Measurements from ENCODE around the gene TNS1.

The TNS1 gene

GRCh38 chr2:217914878-217915277 is 87.9 kb downstream of the TNS1 start:
- no peak for DNase-seq (ENCODE audit: low read depth in 2 of 3, low spot score in 2 of 3)

DNA sequence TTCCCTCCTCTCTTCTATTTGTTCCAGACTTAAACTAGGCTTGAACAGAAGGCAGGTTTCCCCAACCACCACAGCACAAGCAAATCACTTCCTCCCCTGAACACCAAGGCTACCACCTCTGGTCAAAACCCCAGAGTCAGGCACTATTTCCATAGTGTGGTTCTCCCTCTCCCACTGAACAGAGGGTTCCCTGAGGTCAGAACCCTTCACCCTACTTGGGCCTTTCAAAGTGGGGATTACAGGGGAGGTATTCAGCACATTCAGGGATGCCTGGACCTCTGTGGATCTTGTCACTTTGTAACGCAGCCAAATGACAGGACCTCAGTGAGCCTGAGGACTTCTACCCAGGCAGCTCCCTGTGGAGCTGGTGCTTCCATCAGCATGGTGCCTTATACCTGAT is 88.7 kb downstream of the TNS1 start:
- DNase-seq (ENCODE audit: low read depth in 2 of 3, low spot score in 2 of 3): no peak

GRCh38 chr2:217913436-217913835 is 89.4 kb downstream of the TNS1 start:
- DNase-seq (ENCODE audit: low read depth in 2 of 3, low spot score in 2 of 3): no peak

DNA sequence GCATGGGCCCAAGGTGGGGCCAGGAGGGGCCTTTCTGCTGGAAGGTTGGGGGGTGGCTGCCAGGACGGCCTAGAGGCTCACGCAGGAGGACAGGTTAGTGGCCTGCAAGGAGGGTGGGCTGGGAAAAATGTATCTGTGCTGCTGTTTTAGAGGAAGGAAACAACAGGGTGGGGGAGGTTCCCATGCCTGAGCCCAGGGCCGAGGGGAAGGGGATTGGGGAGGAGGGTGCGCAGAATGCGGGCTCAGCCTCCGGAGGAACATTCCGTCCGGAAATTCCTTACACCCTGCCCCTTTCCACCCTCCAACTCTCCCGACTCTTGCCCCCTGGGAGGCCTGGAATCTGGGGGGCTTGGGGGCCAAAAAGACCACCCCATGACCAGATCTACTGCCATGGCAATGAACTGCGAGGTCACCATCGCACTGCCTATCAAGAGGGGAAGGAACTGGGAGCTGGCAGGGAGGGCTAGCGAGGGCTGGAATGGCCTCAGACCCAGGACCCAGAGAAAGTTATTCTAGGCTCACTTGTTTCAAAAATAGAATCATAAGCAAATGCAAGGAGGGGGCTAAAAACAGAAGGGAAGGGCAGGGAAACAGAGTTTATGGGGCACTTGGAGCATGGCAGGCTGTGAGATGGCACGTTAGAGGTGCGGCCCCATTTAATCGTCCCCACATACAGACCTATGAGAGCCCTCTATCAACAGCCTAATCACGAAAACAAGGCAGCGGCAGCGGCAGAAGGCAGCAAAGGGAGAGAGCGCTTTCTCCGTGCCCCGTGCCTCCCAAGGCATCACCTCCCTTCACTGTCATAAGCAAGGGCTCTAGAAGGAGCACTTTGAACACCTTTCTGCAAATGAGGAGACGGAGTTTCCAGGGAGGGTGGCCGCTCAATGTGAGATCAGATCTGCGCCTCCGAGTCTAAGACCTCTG is 90.4 kb downstream of the TNS1 start:
- no peak for DNase-seq (ENCODE audit: low read depth in 2 of 3, low spot score in 2 of 3)

DNA sequence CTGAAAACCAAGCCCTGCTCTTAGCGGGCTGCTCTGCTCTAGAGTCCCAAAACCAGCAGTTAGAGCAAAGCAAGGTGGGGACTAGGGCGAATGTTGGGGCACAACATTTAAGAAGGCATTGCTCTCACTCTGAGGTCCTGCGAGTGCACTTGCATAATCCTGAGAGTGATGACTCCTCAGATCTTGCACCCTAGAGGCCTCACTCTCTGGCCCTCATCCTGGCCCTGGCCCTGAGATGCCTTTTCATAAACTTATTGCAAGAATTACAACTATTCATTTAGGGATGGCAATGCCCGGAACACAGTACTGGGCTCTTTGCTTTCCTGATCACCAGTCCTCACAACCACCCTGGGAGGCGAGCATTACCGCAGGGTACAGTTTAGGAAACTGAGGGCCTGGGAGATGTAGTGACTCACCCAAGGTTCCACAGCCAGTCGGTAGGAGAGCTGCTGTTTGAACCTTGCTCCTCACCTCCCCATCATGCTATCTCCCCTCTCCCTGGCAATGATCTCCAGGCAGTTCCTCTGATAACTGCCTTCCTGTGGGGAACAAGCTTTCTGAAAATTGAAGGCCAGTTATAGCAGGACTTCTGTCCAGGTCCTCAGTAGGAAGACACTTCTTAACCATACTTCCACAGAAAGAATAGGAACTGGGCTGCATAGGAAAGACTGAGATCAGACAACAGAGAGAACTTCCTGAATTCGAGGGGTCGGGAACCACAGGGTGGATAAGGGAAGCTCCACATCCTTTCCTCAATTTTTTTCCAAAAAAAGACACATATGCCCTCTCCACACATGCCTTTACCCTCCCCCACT is 91.3 kb downstream of the TNS1 start:
- no peak for DNase-seq (ENCODE audit: low read depth in 2 of 3, low spot score in 2 of 3)

GRCh38 chr2:217910875-217911212 is 92.0 kb downstream of the TNS1 start:
- DNase-seq (ENCODE audit: low read depth in 2 of 3, low spot score in 2 of 3): no peak

GRCh38 chr2:217909156-217909820 is 93.5 kb downstream of the TNS1 start:
- no peak for DNase-seq (ENCODE audit: low read depth in 2 of 3, low spot score in 2 of 3)

GRCh38 chr2:217908544-217908943 is 94.3 kb downstream of the TNS1 start:
- DNase-seq (ENCODE audit: low read depth in 2 of 3, low spot score in 2 of 3): no peak

DNA sequence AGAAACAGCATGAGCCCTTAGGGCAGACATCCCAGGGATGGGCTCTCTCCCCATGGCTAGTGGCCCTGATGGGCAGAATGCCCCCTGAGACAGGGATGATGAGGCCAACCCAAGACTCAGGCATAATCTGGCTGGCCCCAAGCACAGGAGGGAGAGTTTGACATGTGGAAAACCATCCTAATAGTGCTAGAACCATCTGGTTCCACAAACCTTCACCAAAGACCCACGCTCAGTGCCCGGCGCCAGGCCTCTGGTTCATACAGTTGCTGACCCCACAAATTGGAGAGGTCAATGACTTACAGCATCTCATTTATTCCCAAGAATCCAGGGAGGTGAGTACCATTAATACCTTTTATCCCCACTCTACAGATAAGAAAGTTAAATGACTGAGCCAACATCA is 95.5 kb downstream of the TNS1 start:
- DNase-seq (ENCODE audit: low read depth in 2 of 3, low spot score in 2 of 3): no peak

DNA sequence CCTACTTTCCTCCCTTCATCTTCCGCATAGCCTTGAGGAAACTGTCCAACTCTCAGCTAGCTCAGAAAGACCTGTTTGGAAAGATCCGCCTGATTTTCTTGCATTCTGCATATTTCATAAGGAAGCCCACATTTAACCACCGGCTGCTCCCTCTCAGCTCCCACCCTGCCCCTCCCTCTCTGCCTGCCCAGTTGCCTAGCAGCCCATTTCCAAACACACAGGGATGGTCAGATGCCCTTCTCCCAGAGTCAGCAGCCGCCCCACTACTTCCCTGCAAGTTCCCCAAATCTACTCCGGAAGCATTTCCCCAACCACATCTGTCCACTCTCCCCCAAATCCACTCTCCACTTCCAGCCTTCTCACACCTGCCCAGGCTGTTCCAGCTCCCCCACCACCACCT is 96.0 kb downstream of the TNS1 start:
- no peak for DNase-seq (ENCODE audit: low read depth in 2 of 3, low spot score in 2 of 3)

GRCh38 chr2:217905896-217906295 is 96.9 kb downstream of the TNS1 start:
- DNase-seq (ENCODE audit: low read depth in 2 of 3, low spot score in 2 of 3): no peak

DNA sequence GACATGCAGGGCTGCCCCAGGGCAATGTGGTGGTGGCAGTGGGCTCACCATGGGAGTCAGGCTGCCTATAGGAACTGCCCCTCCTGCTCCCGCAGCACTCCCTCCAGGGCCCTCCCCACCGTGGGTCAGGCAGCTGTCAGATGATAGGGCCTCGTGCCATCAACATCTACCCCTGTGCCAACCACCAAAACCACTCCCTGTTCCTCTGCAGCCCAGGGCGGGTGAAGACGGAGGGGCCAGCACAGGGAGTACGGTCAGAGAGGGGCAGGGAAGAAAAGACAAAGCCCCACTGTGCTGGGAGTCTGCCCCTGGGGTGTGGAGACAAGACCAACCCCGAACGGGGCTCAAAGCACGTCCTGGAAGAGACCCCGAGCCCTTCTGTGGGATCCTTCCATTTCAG is 97.4 kb downstream of the TNS1 start:
- no peak for DNase-seq (ENCODE audit: low read depth in 2 of 3, low spot score in 2 of 3)

- DNase-seq (ENCODE audit: low read depth in 2 of 3, low spot score in 2 of 3): no peak
Observed at GRCh38 chr2:217904614-217904965, 98.2 kb downstream of the TNS1 start.

- no peak for DNase-seq (ENCODE audit: low read depth in 2 of 3, low spot score in 2 of 3)
Observed at GRCh38 chr2:217903859-217904613, 98.8 kb downstream of the TNS1 start.

DNA sequence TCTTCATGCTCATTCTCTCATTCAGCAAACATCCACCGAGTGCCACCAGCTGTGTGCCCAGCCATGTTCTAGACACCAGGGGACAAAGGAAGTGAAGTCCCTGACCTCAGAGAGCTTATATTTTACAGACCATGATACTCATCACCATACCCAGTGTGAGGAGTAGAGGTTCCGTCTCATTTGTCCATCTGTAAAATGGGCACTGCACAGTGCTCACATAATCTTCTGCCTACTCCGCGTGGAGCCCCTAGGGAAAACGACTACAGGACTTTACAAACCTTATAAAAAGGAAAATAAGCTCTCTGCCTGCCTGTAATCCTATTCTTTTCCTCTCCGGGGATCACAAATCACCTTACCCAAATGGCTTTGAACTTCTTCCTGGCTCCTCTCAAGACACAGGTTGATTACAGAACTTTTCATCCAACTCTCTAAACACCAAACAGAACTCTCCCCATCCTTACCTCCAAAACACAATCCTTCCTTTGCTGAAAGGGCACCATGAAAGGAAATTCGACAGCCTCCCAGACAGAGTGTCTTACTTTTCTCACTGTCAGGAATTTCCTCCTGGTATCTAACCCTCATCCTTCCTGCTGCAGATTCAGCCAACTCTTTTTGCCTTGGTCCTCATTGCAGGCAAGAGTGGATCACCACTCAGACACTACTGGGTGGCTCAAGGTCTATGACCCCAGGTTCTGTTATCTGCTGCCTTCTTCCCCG is 99.5 kb downstream of the TNS1 start:
- DNase-seq (ENCODE audit: low read depth in 2 of 3, low spot score in 2 of 3): no peak

DNA sequence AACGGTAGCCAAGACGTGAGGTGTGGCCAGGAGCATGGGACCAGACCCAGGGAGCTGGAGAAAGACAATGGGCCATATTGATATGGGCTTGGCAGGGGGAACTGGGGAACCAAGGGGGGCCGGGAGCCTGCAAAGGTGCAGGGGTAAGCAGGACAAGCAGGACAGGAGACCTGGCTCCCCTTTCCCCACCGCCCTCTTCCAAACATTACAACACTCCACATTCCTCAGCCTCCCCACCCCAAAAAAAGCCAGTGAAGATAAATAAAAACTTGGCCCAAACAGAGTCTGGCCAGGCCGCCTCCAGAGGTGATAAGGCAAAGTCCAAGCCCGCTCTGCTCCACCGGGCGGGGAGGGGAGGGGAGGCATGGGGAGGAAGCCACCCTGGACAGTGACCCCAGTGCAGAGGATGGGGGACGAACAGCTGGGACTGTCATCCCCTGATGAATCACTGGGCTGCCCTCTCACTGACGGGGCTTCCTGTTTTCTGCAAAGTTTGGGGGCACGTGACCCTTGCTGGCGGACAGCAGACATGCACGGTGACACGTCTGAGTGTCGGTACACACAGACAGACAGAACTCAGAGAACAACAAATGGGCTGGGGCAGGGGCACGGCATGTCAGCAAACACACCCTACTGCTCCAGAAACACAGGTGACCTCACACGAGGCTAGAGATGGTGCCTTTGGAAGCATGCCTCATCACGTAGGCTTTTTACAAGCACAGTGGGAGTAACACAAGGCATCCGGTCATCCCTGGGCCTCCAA is 100.2 kb downstream of the TNS1 start:
- DNase-seq (ENCODE audit: low read depth in 2 of 3, low spot score in 2 of 3): no peak

DNA sequence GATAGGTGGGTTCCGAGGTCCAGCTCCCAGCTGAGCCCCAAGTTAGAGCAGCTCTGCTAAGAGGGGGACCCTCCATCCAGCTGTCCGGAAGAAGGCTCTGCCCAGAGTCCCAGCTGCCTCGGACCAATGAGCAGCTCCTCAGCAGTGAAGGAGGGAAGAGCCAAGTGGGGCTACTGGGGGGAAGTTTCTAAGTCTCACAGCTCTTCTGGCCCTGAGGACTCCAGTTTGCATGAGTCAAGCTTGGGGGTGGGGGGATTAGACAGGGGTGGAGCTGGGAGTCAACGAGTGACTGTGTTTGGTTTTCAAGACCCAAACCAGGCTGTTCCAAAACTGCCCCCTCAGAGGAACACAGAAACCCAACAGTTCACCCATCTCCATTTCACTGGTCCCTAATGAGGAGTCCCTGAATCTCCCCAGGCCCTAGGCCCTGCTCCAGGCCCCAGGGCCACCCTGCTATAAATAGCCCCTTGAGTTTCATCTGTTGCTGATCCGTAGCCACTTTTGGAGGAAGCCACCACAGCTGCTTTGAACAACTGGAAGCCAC is 100.9 kb downstream of the TNS1 start:
- no peak for DNase-seq (ENCODE audit: low read depth in 2 of 3, low spot score in 2 of 3)

GRCh38 chr2:217901400-217901799 is 101.4 kb downstream of the TNS1 start:
- DNase-seq (ENCODE audit: low read depth in 2 of 3, low spot score in 2 of 3): no peak

DNA sequence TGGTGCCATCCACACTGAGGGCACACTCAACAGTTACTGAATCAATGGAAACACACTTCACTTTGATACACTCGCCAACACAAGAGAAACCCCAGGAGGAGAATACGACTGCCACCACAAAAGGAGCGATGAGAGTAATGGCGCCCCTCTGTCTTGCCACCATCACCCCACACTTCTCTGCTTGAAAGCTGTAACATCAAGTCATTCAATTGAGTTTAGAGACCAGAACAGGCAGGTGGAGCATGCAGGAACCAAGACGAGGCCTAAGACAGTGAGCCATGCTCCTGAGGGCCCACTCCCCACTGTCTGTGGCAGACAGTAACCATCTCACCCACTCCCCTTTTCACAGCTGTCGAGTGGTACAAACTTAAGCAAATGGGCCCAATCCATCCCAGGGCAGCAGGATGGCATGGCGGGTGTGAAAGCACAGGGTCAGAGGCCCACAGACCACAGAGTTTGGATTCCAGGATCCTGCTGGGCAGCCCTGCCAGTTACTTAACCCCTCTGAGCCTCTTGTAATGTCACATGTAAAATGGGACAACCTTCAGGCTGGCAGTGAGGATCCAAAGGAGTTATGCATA is 101.9 kb downstream of the TNS1 start:
- no peak for DNase-seq (ENCODE audit: low read depth in 2 of 3, low spot score in 2 of 3)

All from activated CD8-positive, alpha-beta memory T cell treated with anti-CD3 and anti-CD28 coated beads for 48 hours (primary cell).